K562 treated with DMSO at 1 percent for 48 hours (cell line): ENCODE measurements around the gene HESX1. TPM values are rescaled to one million over a fixed set of nuclear protein-coding genes. Genes with fewer than 3 reads are reported as not detected.

Source experiments
- total RNA-seq: library from RNA; unstranded; fragments of 300-600 nt; gene quantifications from 2 replicates; pipeline ENCODE4 v1.2.3, GENCODE V29; 2022; ENCODE audit warnings: low replicate concordance; ENCODE audit errors: extremely low read depth

The HESX1 gene
- not detected in 2 replicates for total RNA-seq

DNA sequence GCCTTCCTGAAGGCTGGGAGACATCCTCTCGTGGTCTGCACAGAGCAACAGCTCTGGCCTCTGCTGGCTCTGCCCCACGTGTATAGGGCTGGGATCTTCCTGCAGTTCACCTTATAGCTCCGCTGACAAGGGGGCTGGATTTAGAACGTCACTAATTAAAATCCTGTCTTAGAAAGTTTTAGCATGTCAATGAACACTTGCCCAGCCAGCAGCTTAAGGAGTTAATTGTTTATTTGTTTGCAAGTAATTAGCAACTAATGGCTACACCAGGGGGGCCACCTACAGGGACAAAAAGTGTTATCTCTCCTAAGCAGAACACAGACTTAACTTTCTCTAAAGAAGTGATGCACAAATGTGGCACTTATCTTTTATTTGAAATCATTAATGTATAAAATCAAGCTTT, at the start of gene HESX1:
Gene HESX1 (minus strand): TSS at position 84 of the 403 bp plus-strand sequence. CDS start 60 bp downstream, at position 24.

DNA sequence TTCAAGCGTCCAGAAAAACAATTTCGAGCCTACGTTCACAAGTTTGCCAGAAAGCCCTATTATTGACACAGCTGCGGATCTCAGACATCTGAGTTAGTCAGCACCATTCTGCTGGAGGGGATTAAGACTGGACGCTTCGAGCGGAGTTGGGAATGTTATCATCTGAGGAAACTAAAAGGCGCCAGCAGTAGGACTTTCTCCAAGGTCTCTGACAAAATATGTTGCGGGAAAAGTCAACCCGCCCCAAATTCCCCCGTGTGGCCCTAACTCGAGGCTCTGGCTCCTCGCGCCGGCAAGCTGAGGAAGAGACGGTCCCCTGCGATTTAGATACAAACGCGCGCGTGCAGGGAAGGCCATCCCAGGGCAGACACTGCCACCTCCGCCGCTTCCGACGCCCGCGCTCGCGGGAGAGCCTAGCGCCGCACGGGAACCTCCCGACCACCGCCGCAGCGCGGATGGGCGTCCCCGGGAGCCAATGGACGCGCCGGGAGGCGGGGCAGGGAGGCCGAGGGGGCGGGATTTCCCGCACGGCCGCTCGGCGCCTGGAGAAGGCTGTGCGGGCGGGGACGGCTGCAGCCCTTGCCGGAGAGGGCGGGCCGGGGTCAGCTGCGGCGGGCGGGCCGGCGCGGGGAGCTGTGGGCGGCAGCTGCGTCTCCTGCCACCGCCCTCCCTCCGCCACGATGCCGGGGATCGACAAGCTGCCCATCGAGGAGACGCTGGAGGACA, 27.6 kb upstream of the HESX1 start, which contains the start of gene APPL1:
Gene APPL1 (plus strand): TSS at position 526 of the 726 bp plus-strand sequence. CDS start 155 bp downstream, at position 681.

DNA sequence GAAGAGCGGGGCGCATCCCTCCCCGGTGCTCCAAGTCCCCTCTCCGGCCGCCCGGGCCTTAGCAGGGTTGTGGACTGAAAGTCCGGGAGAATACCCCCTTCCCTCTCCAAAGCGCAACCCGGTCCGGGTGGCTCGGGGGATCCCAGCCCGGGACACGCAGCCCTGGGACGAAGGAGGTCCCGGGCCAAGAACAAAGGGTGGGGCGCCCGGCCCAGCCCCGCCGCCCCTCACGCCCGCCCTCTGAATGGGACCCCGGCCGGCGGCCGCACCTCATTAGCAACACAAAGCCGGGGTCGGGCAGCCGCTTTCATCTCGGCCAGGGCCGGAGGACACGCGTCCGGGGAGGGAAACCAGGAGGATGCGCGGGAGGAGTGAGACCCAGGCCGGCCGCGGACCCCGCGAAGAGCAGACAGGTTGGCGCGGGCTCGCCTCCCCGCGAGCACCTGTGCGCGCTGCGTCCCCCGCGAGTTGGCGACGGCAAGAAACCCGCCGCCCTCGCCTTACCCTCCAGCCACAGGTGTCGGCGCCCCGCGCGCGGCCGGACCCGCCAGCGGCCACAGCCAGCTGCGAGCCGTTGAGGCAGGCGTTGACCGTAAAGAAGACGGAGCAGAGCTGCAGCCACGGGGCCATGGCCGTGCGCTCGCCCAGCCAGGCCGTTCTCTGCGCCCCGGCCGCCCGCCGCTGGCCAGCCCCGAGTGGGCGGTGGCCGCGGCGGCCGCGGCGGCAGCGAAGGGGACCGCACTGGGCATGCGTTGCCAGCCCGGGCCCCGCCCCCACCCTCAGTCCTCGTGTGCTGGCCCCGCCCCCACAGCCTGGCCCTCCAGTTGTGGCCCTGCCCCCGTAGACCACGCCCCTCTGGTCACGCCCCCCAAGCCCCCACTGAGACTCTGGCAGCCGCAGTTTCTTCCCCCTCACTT, 34.9 kb downstream of the HESX1 start, which contains the start of gene IL17RD:
Gene IL17RD (minus strand): TSS at position 697 of the 917 bp plus-strand sequence. CDS start 67 bp downstream, at position 630.

Other genes starting within 250 kb of the HESX1 start
- gene SPATA12, start 139.3 kb downstream of the HESX1 start, total RNA-seq = not detected in 2 replicates
- gene IL17RD, start 34.6 kb downstream of the HESX1 start, total RNA-seq = not detected in 2 replicates
- gene APPL1, start 27.8 kb upstream of the HESX1 start, total RNA-seq = not detected in 2 replicates
- gene ASB14, start 92.7 kb upstream of the HESX1 start, total RNA-seq = not detected in 2 replicates